Panc1 (cell line): ENCODE results near the gene GABRA4. TPM values are rescaled to one million over a fixed set of nuclear protein-coding genes. Genes with fewer than 3 reads are reported as not detected.
A peak's percentile ranks its signal among the peaks of the same experiment; 100 is the strongest.

Source experiments
- ATAC-seq: fragments of 200-7000 bp; cut with Tn5 transposase; 2 replicates; pipeline ENCODE4 v1.9.1; 2020; ENCODE audit warnings: mild to moderate bottlenecking, moderate library complexity
- Bru-seq: library from RNA; stranded (reverse); fragments of 400-500 nt; gene quantifications from one replicate; lab custom pipeline; 2021; lab: Mats Ljungman, UMichigan
- BruChase-seq, 2 experiments: library from RNA; stranded (reverse); fragments of 400-500 nt; gene quantifications; one replicate each; lab custom pipeline; 2021; lab: Mats Ljungman, UMichigan
- BruUV-seq: library from RNA; stranded (reverse); fragments of 400-500 nt; replicated peaks from 2 replicates; lab custom pipeline; 2021; lab: Mats Ljungman, UMichigan
- CTCF ChIA-PET: fragments of 300-600 bp; sonication (Branson Sonifier 250); formaldehyde crosslinking; loops from one replicate; lab custom pipeline; 2022; ENCODE audit warnings: antibody characterized with exemption; lab: Charles Lee
- POLR2A ChIA-PET: fragments of 300-600 bp; sonication (Branson Sonifier 250); formaldehyde crosslinking; loops from one replicate; lab custom pipeline; 2022; ENCODE audit warnings: antibody characterized with exemption; lab: Charles Lee
- DNase-seq: peaks from one replicate; pipeline ENCODE4 v3.0.0-alpha.2; 2010; ENCODE audit warnings: low read depth, low spot score
- H3K27ac ChIP-seq: 2 replicates; pipeline ENCODE4 v1.5.1; 2011; ENCODE audit warnings: mild to moderate bottlenecking, low read length, inconsistent platforms
- H3K27me3 ChIP-seq: fragments of 200-500 bp; sonication (Bioruptor generic); 2 replicates; pipeline ENCODE4 v1.6.0; 2014; ENCODE audit warnings: low read length, inconsistent platforms; ENCODE audit not compliant: control insufficient read depth, insufficient read depth
- H3K36me3 ChIP-seq: fragments of 200-500 bp; sonication (Bioruptor generic); 2 replicates; pipeline ENCODE4 v1.5.1; 2014; ENCODE audit warnings: inconsistent platforms, mild to moderate bottlenecking, low read length, moderate library complexity; ENCODE audit not compliant: control insufficient read depth, insufficient read depth
- H3K4me1 ChIP-seq: 2 replicates; pipeline ENCODE4 v1.5.1; 2011; ENCODE audit warnings: inconsistent platforms, mild to moderate bottlenecking, low read length, moderate library complexity; ENCODE audit not compliant: control insufficient read depth, insufficient read depth
- H3K4me3 ChIP-seq, 2 experiments: 2 replicates each; pipeline ENCODE4 v1.5.1; 2011 to 2012; ENCODE audit warnings: low read depth in 2 of 2, low read length in 2 of 2, mild to moderate bottlenecking in 2 of 2, inconsistent platforms in 1 of 2, moderate library complexity in 1 of 2
- H3K9me3 ChIP-seq: fragments of 200-500 bp; sonication (Bioruptor generic); 2 replicates; pipeline ENCODE4 v1.5.1; 2014; ENCODE audit warnings: low read depth, mild to moderate bottlenecking, inconsistent platforms, low read length, moderate library complexity; ENCODE audit not compliant: control insufficient read depth, insufficient read depth
- POLR2AphosphoS5 ChIP-seq: IDR thresholded peaks from 2 replicates; pipeline ENCODE4 v1.6.1; 2012; ENCODE audit warnings: mild to moderate bottlenecking, low read depth, low read length, moderate library complexity
- SIN3A ChIP-seq: IDR thresholded peaks from 2 replicates; pipeline ENCODE4 v1.6.1; 2012; ENCODE audit warnings: low read depth, mild to moderate bottlenecking, low read length, moderate library complexity, borderline replicate concordance; ENCODE audit not compliant: insufficient read depth
- TCF7L2 ChIP-seq: IDR thresholded peaks from 2 replicates; pipeline ENCODE4 v1.6.1; 2011; ENCODE audit warnings: mild to moderate bottlenecking, low read depth, low read length, inconsistent platforms
- in situ Hi-C: cut with HindIII; loops from 2 replicates; pipeline ENCODE4 v1.10.0; 2016; ENCODE audit warnings: low sequenced_read_pairs, low pct_unique_long_range_greater_than_20kb
- intact Hi-C: fragments of 100-400 bp; cut with micrococcal nuclease; formaldehyde crosslinking; loops from one replicate; pipeline ENCODE4 v1.10.0; 2022; ENCODE audit not compliant: unreplicated experiment
- long read RNA-seq: library from polyadenylated mRNA; unstranded; transcript quantifications from one replicate; pipeline ENCODE4 v2.0.0, GENCODE V29; 2021; ENCODE audit not compliant: unreplicated experiment
- polyA plus RNA-seq: library from polyadenylated mRNA; unstranded; fragments of >200 nt; gene quantifications from one replicate; pipeline ENCODE4 v1.2.1, GENCODE V29; 2012; ENCODE audit warnings: missing spikeins; ENCODE audit not compliant: insufficient read length
- total RNA-seq: library from RNA; stranded (reverse); gene quantifications from one replicate; pipeline ENCODE4 v1.2.1, GENCODE V29; 2021; ENCODE audit not compliant: unreplicated experiment
- TF ChIP-seq, protein P1 (sequence below): fragments of 450-650 bp; IDR thresholded peaks from 2 replicates; pipeline ENCODE4 v1.5.1; 2017; ENCODE audit warnings: mild to moderate bottlenecking
- TF ChIP-seq, protein P2 (sequence below), 2 experiments: IDR thresholded peaks; 2 replicates each; pipeline ENCODE4 v1.6.1; 2011 to 2012; ENCODE audit warnings: low read depth in 2 of 2, control low read depth in 1 of 2, low read length in 1 of 2, mild to moderate bottlenecking in 1 of 2, moderate library complexity in 1 of 2; ENCODE audit not compliant: insufficient read depth in 1 of 2

The GABRA4 gene
- total RNA-seq: not detected
- not detected for polyA plus RNA-seq
- not detected for Bru-seq, nascent RNA
- BruChase-seq, experiment 1, labeled RNA remaining after a 2-hour chase: not detected
- percentile 3 among the genes with signal in this experiment for BruChase-seq, experiment 2, labeled RNA remaining after a 6-hour chase
- long read RNA-seq: 0 reads

DNA sequence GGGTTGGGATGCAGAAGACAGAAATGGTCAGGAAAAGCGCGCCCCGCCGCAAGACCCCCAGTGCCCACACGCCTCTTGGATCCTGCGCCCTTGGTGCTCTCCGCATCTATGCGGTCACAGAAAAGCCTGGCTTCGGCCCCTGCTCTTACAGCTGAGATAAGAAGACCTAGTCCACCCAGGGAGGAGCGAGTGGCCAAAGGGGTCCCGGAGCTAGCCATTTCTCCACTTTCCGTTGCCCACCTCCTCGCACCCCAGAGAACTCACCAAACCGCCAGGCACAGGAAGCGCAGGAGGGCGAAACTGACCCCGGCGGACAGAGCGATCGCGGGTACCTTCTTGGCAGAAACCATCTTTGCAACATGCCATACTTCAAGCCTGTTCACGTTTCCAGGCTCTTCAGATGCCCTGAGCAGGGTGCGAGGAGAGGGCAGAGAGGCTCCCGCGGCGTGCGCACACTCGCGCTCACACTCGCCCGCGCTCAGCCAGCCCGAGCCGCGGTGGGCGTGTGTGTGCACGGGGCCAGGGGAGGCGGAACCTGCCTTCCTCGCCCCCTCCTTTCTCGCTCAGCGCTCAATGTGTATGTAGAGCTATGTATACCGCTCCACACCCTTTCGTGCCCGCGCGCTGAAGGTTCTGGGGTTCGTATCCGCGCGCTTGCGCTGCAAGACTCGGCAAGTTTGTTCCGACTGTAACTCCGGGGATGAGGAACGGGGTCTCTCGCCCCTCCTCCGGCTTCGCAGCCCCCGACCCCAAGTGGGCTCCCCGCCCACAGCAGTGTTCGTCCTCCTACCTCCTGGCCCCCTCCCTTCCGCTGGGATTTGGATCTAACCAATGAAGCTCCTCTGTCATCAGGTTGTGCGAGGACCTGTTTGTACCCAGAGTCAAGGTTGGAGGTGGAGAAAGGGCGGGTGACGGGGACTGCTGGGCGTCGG lies at the start of gene GABRA4:
TSS of gene GABRA4 (minus strand) at position 507 of the 932 bp plus-strand sequence. CDS start at position 350, 157 bp downstream.
- intact Hi-C loops (no loop called here), in situ Hi-C loops (no loop called here)
- Histone ChIP-seq H3K36me3 (no peaks in the 10 kb centered on the region), H3K4me3 (peak within 1 kb of the TSS; percentile 16 to 42), H3K4me1 (no peaks in the 10 kb centered on the region), H3K9me3 (no peaks in the 10 kb centered on the region), H3K27me3 (peaks cover 10% of the 10 kb centered on the region), H3K27ac (no peak within 1 kb of the TSS)
- DNase-seq (no peak), ATAC-seq (peak; percentile 66; the same call in 1 of the 2 replicates)
- ChIA-PET CTCF (no interaction called here), POLR2A (no interaction called here)
- no TSS peak for BruUV-seq
- TF ChIP-seq SIN3A (no peak), POLR2AphosphoS5 (no peak), TCF7L2 (no peak)
- TF ChIP-seq, protein P1, sequence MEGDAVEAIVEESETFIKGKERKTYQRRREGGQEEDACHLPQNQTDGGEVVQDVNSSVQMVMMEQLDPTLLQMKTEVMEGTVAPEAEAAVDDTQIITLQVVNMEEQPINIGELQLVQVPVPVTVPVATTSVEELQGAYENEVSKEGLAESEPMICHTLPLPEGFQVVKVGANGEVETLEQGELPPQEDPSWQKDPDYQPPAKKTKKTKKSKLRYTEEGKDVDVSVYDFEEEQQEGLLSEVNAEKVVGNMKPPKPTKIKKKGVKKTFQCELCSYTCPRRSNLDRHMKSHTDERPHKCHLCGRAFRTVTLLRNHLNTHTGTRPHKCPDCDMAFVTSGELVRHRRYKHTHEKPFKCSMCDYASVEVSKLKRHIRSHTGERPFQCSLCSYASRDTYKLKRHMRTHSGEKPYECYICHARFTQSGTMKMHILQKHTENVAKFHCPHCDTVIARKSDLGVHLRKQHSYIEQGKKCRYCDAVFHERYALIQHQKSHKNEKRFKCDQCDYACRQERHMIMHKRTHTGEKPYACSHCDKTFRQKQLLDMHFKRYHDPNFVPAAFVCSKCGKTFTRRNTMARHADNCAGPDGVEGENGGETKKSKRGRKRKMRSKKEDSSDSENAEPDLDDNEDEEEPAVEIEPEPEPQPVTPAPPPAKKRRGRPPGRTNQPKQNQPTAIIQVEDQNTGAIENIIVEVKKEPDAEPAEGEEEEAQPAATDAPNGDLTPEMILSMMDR: no peak
- TF ChIP-seq, protein P2, sequence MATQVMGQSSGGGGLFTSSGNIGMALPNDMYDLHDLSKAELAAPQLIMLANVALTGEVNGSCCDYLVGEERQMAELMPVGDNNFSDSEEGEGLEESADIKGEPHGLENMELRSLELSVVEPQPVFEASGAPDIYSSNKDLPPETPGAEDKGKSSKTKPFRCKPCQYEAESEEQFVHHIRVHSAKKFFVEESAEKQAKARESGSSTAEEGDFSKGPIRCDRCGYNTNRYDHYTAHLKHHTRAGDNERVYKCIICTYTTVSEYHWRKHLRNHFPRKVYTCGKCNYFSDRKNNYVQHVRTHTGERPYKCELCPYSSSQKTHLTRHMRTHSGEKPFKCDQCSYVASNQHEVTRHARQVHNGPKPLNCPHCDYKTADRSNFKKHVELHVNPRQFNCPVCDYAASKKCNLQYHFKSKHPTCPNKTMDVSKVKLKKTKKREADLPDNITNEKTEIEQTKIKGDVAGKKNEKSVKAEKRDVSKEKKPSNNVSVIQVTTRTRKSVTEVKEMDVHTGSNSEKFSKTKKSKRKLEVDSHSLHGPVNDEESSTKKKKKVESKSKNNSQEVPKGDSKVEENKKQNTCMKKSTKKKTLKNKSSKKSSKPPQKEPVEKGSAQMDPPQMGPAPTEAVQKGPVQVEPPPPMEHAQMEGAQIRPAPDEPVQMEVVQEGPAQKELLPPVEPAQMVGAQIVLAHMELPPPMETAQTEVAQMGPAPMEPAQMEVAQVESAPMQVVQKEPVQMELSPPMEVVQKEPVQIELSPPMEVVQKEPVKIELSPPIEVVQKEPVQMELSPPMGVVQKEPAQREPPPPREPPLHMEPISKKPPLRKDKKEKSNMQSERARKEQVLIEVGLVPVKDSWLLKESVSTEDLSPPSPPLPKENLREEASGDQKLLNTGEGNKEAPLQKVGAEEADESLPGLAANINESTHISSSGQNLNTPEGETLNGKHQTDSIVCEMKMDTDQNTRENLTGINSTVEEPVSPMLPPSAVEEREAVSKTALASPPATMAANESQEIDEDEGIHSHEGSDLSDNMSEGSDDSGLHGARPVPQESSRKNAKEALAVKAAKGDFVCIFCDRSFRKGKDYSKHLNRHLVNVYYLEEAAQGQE (IDR thresholded peaks at IDR 0.05; ENCODE audit: insufficient read depth in 1 of 2, low read depth in 2 of 2, low read length in 1 of 2): no peak

GRCh38 chr4:47040828-47041227 lies 47.4 kb upstream of the GABRA4 start:
- BruUV-seq: no TSS peak

More at GRCh38 chr4:47040828-47041227, 47.4 kb upstream of the GABRA4 start:
- Histone ChIP-seq H3K27me3 (no peaks in the 10 kb centered on the region), H3K9me3 (no peaks in the 10 kb centered on the region), H3K4me3 (no peak overlapping the region), H3K27ac (no peak overlapping the region), H3K4me1 (no peaks in the 10 kb centered on the region), H3K36me3 (no peaks in the 10 kb centered on the region)
- CTCF ChIA-PET: no interaction called here
- no peak for TF ChIP-seq TCF7L2
- TF ChIP-seq, protein P2 (IDR thresholded peaks at IDR 0.05; ENCODE audit: insufficient read depth in 1 of 2, low read depth in 2 of 2, low read length in 1 of 2): no peak
- no peak for TF ChIP-seq SIN3A
- TF ChIP-seq, protein P1: no peak
- TF ChIP-seq POLR2AphosphoS5: no peak
- intact Hi-C loops (no loop called here), in situ Hi-C loops (no loop called here)
- ATAC-seq: no peak
- DNase-seq: no peak
- POLR2A ChIA-PET: no interaction called here
